Large intestine (tissue), 3 donors: Measurements from ENCODE around the gene PRUNE2. TPM values are rescaled to one million over a fixed set of nuclear protein-coding genes. Genes with fewer than 3 reads are reported as not detected.
"Not testable (repeated sequence)": the region's sequence is repeated elsewhere in the genome, so short reads cannot be mapped to it uniquely, and the experiment has no call there.

ENCODE experiments used
- DNase-seq, 2 donors: peaks; one replicate each; pipeline versions ENCODE4 v3.0.0 to v3.0.0-alpha.2; 2013
- H3K27ac ChIP-seq: one replicate; pipeline ENCODE4 v1.5.1; 2013; ENCODE audit warnings: low read length
- H3K27me3 ChIP-seq: 2 replicates; pipeline ENCODE4 v1.6.1; 2013; ENCODE audit warnings: low read length; ENCODE audit not compliant: control insufficient read depth, insufficient read depth
- H3K36me3 ChIP-seq: 2 replicates; pipeline ENCODE4 v1.6.1; 2013; ENCODE audit warnings: low read length; ENCODE audit not compliant: control insufficient read depth, insufficient read depth
- H3K4me1 ChIP-seq: one replicate; pipeline ENCODE4 v1.6.1; 2013; ENCODE audit warnings: low read length; ENCODE audit not compliant: control insufficient read depth, insufficient read depth
- H3K4me3 ChIP-seq: one replicate; pipeline ENCODE4 v1.5.1; 2013; ENCODE audit warnings: low read length
- H3K9me3 ChIP-seq: one replicate; pipeline ENCODE4 v1.6.1; 2013; ENCODE audit warnings: mild to moderate bottlenecking, low read depth, low read length, moderate library complexity; ENCODE audit not compliant: control insufficient read depth
- WGBS: methylation state at CpG from one replicate; pipeline ENCODE4 v1.1.5; 2013; ENCODE audit warnings: low lambda C conversion rate; ENCODE audit not compliant: insufficient coverage; 5-methylcytosine and 5-hydroxymethylcytosine counted together
- polyA plus RNA-seq: library from polyadenylated mRNA; unstranded; fragments of 120-200 nt; gene quantifications from one replicate; pipeline ENCODE4 v1.2.1, GENCODE V29; 2013

Gene PRUNE2
- polyA plus RNA-seq, 1 donor = 68.1 TPM

- Histone ChIP-seq H3K4me1 (no peaks in the 10 kb centered on the region), H3K27ac (no peak overlapping the region), H3K4me3 (no peak overlapping the region), H3K36me3 (no peaks in the 10 kb centered on the region), H3K27me3 (no peaks in the 10 kb centered on the region), H3K9me3 (no peaks in the 10 kb centered on the region)
- no peak for DNase-seq
- no CpG with 5 or more reads among the region's 3 CpGs for WGBS
These were observed 161.6 kb downstream of the PRUNE2 start for GRCh38 chr9:76744336-76744735.

GRCh38 chr9:76743931-76744330, 162.0 kb downstream of the PRUNE2 start:
- no peak overlapping the region for H3K27ac ChIP-seq
- no peaks in the 10 kb centered on the region for H3K9me3 ChIP-seq
- H3K4me1 ChIP-seq = no peaks in the 10 kb centered on the region
- WGBS = no CpG with 5 or more reads among the region's 3 CpGs
- H3K4me3 ChIP-seq = no peak overlapping the region
- DNase-seq = no peak
- no peaks in the 10 kb centered on the region for H3K27me3 ChIP-seq
- H3K36me3 ChIP-seq = no peaks in the 10 kb centered on the region

GRCh38 chr9:76742890-76743289, 163.0 kb downstream of the PRUNE2 start:
- not testable (repeated sequence) for H3K4me3 ChIP-seq, H3K27ac ChIP-seq, H3K27me3 ChIP-seq, H3K9me3 ChIP-seq, H3K36me3 ChIP-seq, H3K4me1 ChIP-seq, DNase-seq
- no CpG with 5 or more reads among the region's 4 CpGs for WGBS

- WGBS = no CpG with 5 or more reads among the region's 5 CpGs
- no peak overlapping the region for H3K4me3 ChIP-seq
These were observed 164.4 kb downstream of the PRUNE2 start for GRCh38 chr9:76741524-76741923.

GRCh38 chr9:76738402-76738801, 167.5 kb downstream of the PRUNE2 start:
- H3K9me3 ChIP-seq = no peaks in the 10 kb centered on the region
- no peaks in the 10 kb centered on the region for H3K4me1 ChIP-seq
- H3K27me3 ChIP-seq = no peaks in the 10 kb centered on the region
- DNase-seq = no peak
- H3K36me3 ChIP-seq = no peaks in the 10 kb centered on the region
- no peak overlapping the region for H3K27ac ChIP-seq
- WGBS = 100% methylated on average over 1 of the region's 5 CpGs
- H3K4me3 ChIP-seq = no peak overlapping the region

More at GRCh38 chr9:76741524-76741923, 164.4 kb downstream of the PRUNE2 start:
- DNase-seq = no peak
- Histone ChIP-seq H3K27me3 (no peaks in the 10 kb centered on the region), H3K9me3 (no peaks in the 10 kb centered on the region), H3K36me3 (no peaks in the 10 kb centered on the region), H3K4me1 (no peaks in the 10 kb centered on the region), H3K27ac (no peak overlapping the region)

GRCh38 chr9:76737154-76737902, 168.6 kb downstream of the PRUNE2 start:
- WGBS = no CpG with 5 or more reads among the region's 3 CpGs
- no peaks in the 10 kb centered on the region for H3K36me3 ChIP-seq
- no peaks in the 10 kb centered on the region for H3K4me1 ChIP-seq
- no peak overlapping the region for H3K4me3 ChIP-seq
- no peaks in the 10 kb centered on the region for H3K9me3 ChIP-seq
- no peaks in the 10 kb centered on the region for H3K27me3 ChIP-seq
- H3K27ac ChIP-seq = no peak overlapping the region
- DNase-seq = no peak

- Histone ChIP-seq H3K4me3 (no peak overlapping the region), H3K9me3 (no peaks in the 10 kb centered on the region), H3K36me3 (no peaks in the 10 kb centered on the region), H3K27ac (no peak overlapping the region), H3K4me1 (no peaks in the 10 kb centered on the region), H3K27me3 (no peaks in the 10 kb centered on the region)
- no CpG with 5 or more reads among the region's 3 CpGs for WGBS
- no peak for DNase-seq
These were observed 171.2 kb downstream of the PRUNE2 start for GRCh38 chr9:76734716-76735115.

- no peak overlapping the region for H3K4me3 ChIP-seq
- no CpG with 5 or more reads among the region's 1 CpG for WGBS
- H3K9me3 ChIP-seq = no peaks in the 10 kb centered on the region
- no peak for DNase-seq
- no peak overlapping the region for H3K27ac ChIP-seq
- no peaks in the 10 kb centered on the region for H3K4me1 ChIP-seq
- H3K27me3 ChIP-seq = no peaks in the 10 kb centered on the region
- no peaks in the 10 kb centered on the region for H3K36me3 ChIP-seq
These were observed 172.8 kb downstream of the PRUNE2 start for GRCh38 chr9:76733096-76733495.

- no peak overlapping the region for H3K27ac ChIP-seq
- DNase-seq = no peak
- no peaks in the 10 kb centered on the region for H3K4me1 ChIP-seq
- no peaks in the 10 kb centered on the region for H3K27me3 ChIP-seq
- no peak overlapping the region for H3K4me3 ChIP-seq
- no peaks in the 10 kb centered on the region for H3K36me3 ChIP-seq
- H3K9me3 ChIP-seq = no peaks in the 10 kb centered on the region
- 80% methylated on average over 1 of the region's 3 CpGs for WGBS
These were observed 173.5 kb downstream of the PRUNE2 start for GRCh38 chr9:76732341-76732958.

GRCh38 chr9:76730801-76731200, 175.1 kb downstream of the PRUNE2 start:
- no peaks in the 10 kb centered on the region for H3K9me3 ChIP-seq
- DNase-seq = no peak
- H3K36me3 ChIP-seq = no peaks in the 10 kb centered on the region
- H3K27ac ChIP-seq = no peak overlapping the region
- no peaks in the 10 kb centered on the region for H3K27me3 ChIP-seq
- WGBS = no CpG with 5 or more reads among the region's 6 CpGs
- no peak overlapping the region for H3K4me3 ChIP-seq
- H3K4me1 ChIP-seq = no peaks in the 10 kb centered on the region
